CD4-positive, alpha-beta T cell treated with Interleukin-4 for 4 hours (primary cell): ENCODE measurements around the gene OR6K6.
A peak's percentile ranks its signal among the peaks of the same experiment; 100 is the strongest.

ENCODE experiments used
- DNase-seq: peaks from one replicate; pipeline ENCODE4 v3.0.0-alpha.2; 2020

OR6K6 gene, protein sequence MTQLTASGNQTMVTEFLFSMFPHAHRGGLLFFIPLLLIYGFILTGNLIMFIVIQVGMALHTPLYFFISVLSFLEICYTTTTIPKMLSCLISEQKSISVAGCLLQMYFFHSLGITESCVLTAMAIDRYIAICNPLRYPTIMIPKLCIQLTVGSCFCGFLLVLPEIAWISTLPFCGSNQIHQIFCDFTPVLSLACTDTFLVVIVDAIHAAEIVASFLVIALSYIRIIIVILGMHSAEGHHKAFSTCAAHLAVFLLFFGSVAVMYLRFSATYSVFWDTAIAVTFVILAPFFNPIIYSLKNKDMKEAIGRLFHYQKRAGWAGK

DNA sequence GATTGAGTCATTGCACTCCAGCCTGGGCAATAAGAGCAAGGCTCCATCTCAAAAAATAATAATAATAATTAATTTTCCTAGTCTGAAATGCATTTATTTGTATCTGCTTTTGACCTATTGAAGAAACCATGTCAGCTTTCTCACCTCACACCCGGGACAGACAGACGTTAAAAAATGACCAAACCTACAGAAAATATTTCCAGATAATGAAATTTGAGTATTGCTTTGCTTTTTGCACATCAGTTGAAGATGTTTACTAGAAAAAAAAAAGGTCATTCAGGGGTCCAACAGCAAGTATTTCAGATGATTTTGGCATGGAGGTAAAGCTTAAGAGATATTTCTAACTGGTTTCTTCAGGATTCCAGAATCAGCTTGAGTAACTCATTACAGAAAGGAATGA, at the start of gene OR6K6:
TSS of gene OR6K6 (plus strand) at position 301 of the 400 bp plus-strand sequence. CDS start 168 bp downstream, outside the sequence.
- no peak for DNase-seq

DNA sequence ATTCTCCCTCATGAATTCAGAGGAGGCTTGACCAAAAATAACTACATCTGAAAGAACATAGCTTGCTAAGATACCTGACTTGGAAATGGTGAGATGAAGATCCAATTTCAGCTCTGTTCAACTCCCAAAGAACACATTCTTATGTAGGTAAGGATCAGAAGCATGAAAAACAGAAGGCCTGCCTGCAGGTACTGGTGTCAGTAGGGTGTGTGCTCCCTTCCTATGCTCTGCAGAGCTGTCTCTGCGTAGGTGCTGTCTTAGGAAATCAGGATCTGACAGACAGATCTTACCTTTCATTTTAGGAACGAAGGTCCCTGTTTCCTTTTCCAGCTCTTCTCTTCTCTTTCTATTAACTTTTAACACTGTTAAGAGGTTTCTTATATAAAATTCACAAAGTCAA, 48.4 kb upstream of the OR6K6 start:
- no peak for DNase-seq

DNA sequence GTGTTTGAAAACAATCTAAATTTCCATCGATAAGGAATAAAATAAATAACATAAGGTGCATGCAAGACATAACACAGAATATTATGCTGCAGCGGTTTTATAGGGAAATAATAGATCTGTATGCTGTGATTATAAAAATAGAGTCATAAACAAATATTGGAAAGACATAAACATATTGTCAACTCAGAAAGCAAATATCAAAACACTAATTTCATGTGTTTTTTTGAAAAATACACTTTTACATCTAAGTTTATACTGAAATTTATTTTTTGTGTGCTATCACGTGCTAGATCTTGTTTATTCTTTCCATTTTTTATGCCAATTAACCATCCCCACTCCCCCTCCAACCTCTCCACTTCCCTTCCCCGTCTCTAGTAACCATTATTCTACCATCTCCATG, 43.4 kb upstream of the OR6K6 start:
- DNase-seq = no peak

DNA sequence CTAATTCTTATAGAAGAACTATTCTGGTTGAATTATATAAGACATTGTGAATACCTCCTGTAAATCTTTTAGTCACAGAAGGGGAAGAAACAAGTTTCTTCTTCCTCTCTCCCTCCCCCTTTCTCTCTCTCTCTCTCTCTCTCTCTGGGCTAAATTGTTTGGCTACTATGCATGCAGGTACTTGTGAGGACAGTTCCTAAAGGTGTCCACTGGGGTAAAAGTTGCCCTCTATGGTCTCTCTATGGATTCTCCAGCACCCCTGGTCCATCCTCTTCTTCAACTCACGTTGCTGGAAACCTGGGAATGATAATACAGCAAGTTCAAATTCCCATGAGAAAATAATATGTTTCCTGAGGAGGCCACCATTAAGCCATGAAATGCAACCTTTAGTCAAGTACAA, 39.8 kb upstream of the OR6K6 start:
- no peak for DNase-seq

DNA sequence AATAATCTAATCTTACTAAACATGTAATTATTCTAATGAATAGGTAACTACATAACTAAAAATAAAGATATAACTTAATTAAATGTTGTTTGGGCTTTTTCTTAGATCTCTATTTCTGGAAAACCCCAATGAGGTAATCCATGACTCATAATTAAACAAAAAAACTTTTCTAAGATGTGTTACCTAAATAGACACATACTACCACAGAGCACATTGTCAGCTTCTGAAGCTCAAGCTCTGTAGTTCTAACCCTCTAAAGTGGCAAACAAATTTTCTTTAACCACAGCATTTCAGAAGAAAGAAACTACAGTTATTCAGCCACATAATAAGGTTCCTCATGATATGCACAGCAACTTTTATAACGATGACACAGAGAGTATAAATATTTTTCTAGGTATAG, 38.2 kb upstream of the OR6K6 start:
- no peak for DNase-seq

DNA sequence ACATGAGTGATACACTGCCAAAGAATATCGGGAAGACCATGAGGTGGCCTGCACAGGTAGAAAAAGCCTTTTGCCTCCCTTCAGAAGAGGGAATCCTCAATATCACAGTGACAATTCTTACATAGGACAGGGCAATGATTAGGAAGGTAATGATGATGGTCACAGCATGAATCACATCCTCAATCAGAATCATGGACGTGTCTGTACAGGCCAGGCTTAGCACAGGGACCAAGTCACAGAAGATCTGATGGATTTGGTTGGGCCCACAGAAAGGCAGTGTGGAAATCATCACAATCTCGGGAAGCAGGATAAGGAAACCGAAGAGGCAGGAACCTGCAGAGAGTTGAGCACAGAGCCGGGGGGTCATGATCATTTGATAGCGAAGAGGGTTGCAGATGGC, 37.2 kb upstream of the OR6K6 start:
- no peak for DNase-seq

DNA sequence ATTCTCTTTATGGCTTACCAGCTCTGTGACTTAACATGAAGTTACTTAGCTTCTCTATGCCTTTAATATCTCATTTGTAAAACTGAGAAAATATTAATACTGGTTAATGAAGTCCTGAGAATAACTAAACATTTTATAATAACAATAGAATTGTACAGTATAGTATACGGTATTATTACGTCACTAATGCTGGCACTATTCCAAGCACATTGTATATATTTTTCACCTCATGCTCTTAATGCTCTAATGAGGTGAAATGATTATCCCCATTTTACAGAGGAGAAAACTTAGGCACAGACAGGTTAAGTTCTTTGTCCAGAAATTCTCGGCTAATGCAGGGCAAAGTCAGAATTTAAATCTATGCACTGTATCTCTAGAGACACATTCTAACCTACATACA, 34.9 kb upstream of the OR6K6 start:
- DNase-seq = no peak

DNA sequence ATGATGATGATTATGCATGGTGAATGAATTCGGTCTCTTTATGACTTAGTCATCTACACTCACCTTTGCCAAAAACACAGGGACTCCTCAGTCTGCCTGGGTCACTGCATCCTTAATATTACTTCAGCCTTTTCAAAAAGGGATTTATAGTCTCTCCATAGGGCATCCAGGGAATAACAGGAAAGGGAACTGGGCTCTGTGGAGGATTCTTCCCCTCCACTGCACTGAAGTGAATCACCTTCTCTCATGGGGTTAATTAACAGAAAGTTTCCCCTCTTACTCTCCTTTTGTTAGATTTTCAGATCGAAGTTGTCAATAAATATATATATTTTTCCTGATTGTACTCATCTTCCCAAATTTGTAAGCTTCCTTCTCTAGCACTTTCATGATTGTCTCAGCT, 33.9 kb upstream of the OR6K6 start, which contains the start of gene OR6K3:
TSS of gene OR6K3 (minus strand) at position 101 of the 400 bp plus-strand sequence. CDS start 2,605 bp downstream, outside the sequence.
- DNase-seq = no peak

DNA sequence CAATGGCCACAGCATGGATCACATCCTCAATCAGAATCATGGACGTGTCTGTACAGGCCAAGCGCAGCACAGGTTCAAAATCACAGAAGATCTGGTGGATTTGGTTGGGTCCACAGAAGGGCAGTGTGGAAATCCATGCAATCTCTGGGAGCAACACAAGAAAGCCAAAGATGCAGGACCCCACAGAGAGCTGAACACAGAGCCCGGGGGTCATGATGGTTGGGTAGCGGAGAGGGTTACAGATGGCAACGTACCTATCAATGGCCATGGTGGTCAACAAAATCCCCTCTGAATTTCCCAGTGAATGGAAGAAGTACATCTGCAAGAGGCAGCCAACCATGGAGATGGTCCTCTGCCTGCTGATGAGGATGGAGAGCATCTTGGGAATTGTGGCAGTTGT, 30.1 kb upstream of the OR6K6 start:
- DNase-seq = no peak

DNA sequence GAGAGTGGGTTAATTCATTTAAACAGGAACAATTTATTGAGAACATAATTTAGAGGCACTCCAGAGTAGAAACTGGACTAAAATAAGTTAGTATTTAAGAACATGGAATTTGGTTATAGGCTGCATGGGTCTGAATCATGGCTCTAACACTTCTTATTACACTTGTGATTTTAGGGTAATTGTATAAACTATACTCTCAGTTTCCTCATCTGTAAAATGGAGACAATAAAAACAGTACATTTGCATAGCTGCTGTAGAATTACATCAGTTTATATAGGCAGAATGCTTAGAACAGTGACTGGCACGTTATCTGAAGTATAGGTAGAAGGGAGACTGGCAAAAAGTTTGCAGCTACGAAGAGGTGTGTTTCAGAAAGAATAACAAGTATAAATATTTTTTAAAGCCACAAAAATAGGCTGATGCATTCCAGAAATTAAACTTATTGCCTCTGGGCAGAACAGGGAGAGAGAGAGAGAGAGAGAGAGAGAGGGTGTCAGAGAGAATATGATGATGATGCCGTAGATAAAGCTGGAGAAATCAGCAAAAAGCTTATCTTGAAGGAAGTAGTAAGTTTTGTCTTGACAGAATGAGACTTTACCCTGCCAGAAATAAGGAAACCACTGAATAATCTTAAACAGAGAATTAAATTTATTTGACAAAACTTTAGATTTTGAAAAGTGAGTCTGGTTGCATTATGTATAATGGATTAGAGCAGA, 25.9 kb upstream of the OR6K6 start:
- DNase-seq = no peak

DNA sequence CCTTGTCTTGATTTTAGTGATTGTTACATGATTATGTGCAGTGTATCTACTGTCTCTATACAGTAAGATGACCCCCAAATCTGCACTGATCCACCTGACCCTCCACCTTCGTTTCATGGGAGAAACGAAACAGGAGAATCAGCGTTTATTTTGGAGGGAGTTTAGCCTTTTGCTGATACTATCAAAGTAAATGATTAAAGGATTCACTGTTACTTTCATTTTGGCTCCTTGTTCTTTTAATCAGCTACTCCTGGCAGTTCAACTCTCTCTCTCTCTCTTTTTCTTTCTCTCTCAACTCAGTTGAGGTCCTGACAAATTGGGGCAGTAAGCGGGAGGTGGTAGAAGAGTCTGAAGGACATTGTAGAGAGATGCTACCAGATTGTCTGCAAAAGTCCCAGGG, 24.1 kb upstream of the OR6K6 start:
- DNase-seq = no peak

DNA sequence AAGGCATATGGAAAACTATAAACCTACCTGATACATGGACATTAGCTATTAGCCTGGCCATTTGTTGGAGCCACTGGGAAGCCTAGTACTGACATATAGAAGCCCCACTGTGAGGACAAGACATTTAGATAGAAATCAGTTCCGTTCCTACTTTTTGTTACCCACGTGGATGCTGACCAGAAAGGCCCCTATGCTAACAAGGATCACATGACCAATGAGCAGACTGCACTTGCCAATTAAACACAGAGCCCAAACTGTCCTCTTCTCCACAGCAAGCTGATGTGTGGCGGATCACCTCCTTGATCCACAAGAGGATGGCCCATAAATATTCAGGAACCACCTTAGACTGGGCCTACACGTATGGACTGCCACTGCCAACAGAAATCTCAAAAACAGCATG, 22.8 kb upstream of the OR6K6 start:
- no peak for DNase-seq

DNA sequence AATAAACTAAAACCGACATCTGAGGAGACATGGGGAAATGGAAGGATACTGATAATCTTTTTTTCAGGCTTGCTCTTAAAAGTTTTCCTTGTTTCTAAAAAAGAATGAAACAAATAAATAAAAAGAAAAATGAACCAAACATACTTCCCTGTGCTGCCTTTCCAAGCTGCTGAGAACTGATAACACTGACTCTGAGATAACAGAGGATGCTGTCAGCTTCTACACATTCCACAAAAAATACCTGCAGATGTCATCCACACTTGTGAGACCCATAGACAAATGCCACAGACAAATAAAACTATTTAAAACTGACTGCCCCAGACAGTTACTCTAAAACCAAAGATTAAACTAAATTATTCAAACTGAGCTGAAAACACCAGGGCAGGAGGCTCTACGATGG, 22.0 kb upstream of the OR6K6 start:
- DNase-seq = no peak

DNA sequence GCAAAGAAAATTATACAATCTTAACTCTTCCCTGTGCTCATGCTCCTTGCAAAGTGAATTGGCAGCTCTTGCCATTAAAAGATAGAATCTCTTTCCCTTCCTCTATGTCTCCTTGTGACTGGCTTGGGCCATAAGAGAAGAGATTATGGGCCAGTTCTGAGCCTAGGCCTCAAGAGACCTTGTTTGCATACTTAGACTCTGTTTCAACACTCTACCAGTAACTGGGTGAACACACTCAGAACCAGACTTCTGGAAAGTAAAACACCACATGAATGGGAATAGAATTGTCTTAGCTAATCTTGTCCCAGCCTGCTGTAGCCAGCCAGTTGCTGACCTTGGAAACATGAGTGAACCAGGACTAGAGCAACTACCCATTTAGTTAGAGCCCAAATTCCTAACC, 18.7 kb upstream of the OR6K6 start:
- no peak for DNase-seq

DNA sequence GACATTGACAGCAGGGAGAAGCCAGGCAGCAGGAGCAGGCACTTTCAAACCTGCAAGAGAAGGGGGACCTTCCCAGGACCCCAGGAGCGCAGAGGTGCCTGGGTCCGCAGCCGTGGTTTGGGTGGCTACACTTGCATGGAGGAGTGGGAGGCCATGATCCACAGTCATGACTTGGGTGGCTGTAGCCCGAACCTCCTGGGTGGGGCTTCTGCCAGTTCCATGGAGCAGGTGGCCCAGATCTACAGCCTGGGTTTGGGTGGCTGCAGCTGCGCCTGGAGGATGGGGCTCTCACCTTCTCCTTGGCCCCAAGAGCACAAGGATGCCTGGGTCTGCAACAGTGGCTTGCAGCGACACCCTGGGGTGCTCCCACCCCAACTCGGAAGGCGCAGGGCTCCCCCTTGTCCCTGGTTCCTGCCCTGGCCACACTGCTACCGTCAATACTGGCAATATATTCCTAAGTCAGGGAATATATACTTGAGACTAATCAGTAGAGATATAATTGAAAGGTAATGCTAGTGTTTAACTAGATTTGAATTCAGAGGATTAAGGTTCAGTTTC, 2.3 kb upstream of the OR6K6 start:
- DNase-seq = no peak

DNA sequence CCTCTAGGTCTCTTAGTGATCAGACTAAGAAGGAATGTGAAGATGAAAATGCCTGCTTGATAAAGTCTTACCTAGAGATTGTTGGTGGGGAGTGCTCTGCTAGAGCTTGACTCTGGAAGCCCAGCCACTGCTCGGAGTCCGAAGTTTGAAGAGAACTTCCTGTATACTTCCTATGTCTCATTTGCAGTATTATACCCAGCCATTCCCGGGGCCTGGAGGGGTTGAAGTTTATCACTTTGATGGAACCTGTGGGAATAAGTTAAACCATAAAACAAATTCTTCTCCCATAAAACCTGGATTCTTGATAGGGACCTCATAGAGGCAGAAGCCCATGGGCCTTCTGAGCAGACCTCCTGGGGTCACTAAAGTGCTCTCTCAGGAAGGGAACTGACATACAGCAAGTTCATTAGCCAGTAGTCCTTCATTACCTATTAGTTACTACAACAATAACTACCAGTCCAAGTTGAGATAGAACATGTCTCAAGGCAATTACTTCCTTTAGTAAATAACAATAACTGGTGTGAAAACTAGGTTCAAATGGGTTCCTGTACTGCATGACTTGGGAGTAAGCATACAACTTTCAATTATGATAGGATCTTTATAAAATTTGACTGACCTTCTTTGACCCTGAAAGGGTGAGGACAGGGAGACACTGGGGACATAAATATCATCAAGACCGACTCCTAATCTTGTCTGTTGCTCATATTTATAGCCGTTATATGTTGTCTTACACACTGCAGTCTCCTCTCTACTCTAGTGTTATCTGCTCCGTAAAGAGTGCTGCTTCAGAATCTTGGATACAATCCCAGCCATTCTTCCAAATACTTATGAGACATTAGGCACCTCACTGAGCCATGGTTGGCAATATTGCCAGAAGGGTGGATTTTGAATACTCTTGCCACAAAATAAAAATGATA, 17.7 kb downstream of the OR6K6 start, which contains the start of gene OR6N1:
TSS of gene OR6N1 (minus strand) at position 246 of the 917 bp plus-strand sequence. CDS start 5,513 bp downstream, outside the sequence.
- no peak for DNase-seq

DNA sequence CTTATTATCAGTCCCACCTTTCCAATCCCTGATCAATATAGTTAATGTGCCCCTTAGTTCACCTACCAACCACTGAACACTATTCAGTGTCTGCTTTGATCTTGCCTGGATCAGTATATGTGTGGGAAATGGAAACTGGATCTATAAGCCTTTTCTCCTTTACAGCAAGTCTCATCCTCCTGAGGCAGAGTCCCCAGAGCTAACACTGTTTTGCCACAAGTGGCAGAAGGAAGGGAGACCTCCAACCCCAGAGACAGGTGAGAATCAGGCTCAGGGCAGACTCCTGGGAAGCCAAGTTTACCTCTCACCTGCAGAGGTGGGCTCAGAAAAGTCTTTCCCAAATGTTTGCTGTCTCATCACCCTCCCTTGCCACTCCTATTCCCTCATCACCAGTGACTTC, 26.6 kb downstream of the OR6K6 start, which contains the start of gene OR6N2:
TSS of gene OR6N2 (minus strand) at position 101 of the 400 bp plus-strand sequence. CDS start 3,569 bp downstream, outside the sequence.
- DNase-seq = no peak

DNA sequence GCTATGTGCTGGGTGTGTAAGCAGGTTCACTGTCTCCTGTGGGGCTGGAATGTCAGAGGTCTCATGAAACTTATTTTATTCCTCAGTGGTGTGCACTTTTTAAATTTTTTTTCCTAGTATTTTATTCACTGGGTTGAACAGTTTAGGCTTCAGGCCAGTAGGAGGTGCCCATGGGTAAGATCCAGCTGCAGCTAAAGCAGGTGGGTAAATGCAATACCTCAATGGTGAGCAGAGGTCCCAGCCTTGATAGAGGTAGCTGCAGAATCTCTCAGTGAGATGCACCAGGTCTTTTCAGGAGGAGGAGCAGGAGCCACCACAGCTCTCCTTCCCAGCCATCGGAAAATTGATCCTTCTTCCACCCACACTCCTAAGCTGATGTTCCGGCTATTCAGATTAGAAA, 39.1 kb downstream of the OR6K6 start:
- peak; percentile 27 for DNase-seq

DNA sequence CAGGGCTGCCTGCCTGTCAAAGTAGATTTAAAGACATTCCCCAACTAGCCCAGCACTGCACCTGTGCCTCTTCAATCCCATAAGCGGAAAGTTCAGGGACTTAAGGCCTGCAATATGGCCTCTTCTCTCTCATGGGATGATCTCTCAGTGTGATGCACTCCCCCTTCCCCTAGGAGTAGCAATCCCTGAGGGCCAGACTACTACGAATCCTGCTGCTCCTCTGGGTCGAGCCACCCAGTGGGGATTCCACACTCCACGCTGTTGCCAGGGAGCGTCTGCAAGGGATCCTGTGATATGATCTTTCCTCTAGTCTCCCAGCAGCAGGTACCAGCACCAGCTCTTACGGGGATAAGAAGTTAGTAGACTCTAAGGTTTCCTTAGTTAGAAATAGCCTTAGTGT, 39.7 kb downstream of the OR6K6 start:
- DNase-seq = no peak

DNA sequence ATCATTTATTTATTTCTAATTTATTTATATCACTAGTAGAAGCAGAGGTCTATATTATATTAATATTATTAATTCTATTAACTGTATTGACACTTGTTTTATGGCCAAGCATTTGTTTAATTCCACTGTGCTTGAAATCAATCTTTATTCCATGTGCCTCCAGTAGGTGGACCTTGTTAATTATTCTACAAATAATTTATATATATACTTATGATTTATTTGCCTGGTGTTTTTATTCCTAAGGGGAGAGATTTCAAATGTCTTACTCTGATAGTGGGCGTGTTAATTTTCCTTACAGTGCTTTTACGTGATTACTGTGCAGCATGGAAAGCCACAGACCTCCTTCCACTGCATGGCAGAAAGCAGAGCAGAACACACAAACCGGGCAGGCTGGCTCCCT, 44.0 kb downstream of the OR6K6 start:
- DNase-seq = no peak

DNA sequence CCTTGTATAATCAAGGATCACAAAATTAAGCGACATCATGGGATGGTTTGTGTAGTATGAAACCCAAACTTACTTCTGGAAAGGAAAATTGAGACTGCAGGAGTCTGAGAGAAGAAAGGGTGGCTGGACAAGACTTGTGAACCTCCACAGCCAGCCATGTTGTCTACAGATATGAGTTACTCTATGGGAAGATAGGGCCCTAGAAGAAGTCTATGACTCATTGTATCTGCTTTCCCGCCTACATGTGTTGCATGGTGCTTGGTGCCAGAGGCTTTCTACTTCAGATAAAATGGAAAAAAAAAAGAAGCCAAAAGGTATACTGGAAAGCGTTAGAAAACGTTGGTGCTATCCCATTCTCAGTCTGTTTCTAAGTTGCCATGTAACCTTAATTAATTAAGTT, 45.2 kb downstream of the OR6K6 start:
- no peak for DNase-seq

DNA sequence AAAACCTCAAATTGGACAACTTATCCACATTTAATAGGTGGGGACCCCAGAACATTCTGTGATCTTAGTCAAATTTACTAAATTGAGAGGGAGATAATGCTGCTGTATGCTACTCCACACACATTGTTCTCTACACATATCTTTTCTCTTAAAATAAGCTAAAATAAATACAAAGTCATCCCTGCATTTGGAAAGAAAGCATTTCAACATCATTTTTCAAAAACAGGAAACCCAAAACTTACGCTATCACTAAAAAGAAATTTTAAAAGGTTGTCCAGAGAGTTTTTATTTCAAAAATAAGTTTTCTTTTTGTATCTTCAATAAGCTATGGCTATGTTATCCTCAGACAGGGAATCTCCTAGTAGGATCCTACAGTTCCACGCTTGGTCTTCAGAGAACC, 46.0 kb downstream of the OR6K6 start:
- no peak for DNase-seq

DNA sequence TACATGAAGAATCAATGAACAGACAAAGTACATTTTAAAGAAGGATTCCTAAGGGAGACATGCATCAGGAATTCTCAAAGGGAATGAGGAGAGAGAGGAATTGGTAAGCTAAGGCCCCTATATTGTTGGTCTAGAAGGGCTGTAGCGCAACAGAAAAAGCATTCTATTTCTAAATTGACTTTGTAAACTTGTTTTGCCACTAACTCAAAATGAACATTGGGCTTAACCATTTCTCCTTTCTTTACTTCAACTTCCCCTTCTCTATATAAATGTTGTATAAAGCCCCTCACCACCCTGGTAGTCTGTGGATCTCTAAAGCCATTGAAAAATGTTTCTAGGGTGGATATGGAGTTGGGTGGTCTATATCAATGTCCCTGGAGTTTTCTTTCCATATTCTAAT, 46.9 kb downstream of the OR6K6 start:
- DNase-seq = no peak
